Measurements from ENCODE around the gene PDE4B.

GRCh38 chr1:66124670-66125069 is 332.0 kb downstream of the PDE4B start:
- TF ChIP-seq, protein P1, sequence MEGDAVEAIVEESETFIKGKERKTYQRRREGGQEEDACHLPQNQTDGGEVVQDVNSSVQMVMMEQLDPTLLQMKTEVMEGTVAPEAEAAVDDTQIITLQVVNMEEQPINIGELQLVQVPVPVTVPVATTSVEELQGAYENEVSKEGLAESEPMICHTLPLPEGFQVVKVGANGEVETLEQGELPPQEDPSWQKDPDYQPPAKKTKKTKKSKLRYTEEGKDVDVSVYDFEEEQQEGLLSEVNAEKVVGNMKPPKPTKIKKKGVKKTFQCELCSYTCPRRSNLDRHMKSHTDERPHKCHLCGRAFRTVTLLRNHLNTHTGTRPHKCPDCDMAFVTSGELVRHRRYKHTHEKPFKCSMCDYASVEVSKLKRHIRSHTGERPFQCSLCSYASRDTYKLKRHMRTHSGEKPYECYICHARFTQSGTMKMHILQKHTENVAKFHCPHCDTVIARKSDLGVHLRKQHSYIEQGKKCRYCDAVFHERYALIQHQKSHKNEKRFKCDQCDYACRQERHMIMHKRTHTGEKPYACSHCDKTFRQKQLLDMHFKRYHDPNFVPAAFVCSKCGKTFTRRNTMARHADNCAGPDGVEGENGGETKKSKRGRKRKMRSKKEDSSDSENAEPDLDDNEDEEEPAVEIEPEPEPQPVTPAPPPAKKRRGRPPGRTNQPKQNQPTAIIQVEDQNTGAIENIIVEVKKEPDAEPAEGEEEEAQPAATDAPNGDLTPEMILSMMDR (IDR thresholded peaks at IDR 0.05; ENCODE audit: poor library complexity, severe bottlenecking), result no peak
- TF ChIP-seq POLR2AphosphoS5 (IDR thresholded peaks at IDR 0.05), result no peak
- no peak for TF ChIP-seq TAF1 (IDR thresholded peaks at IDR 0.05; ENCODE audit: low read depth)
- no peak for TF ChIP-seq EP300 (conservative IDR thresholded peaks at IDR 0.05; ENCODE audit: poor library complexity, severe bottlenecking)

All from neural cell (in vitro differentiated cells).